Measurements from ENCODE around the gene GTPBP3. TPM values are rescaled to one million over a fixed set of nuclear protein-coding genes. Genes with fewer than 3 reads are reported as not detected.

Gene GTPBP3
- polyA plus RNA-seq, 1 donor (not counting 4 experiments of a cell fraction or from before 2014, with no cell fraction given), result 7.2 TPM

- Histone ChIP-seq H3K9ac (ENCODE audit: control insufficient read depth, extremely low read depth, insufficient read depth, low read length) (no peak overlapping the region), H2AFZ (ENCODE audit: control insufficient read depth, low read length) (no peak overlapping the region), H3K27me3 (ENCODE audit: control insufficient read depth, extremely low read depth, insufficient read depth, low read length) (no peaks in the 10 kb centered on the region), H3K4me3 (ENCODE audit: control insufficient read depth in 2 of 3, extremely low read depth in 1 of 3, insufficient read depth in 2 of 3, low read depth in 1 of 3, low read length in 3 of 3) (no peak overlapping the region), H3K36me3 (ENCODE audit: control insufficient read depth in 2 of 2, extremely low read depth in 1 of 2, insufficient read depth in 2 of 2, low read length in 2 of 2) (peaks cover 0 to 9% of the 10 kb centered on the region in 2 experiments), H3K4me2 (ENCODE audit: control insufficient read depth, extremely low read depth, insufficient read depth, low read depth, low read length) (no peak overlapping the region), H3K79me2 (ENCODE audit: control insufficient read depth, insufficient read depth, low read length) (peaks cover 5% of the 10 kb centered on the region), H4K20me1 (ENCODE audit: control insufficient read depth, extremely low read depth, insufficient read depth, low read length) (no peaks in the 10 kb centered on the region), H3K4me1 (ENCODE audit: control insufficient read depth, extremely low read depth, insufficient read depth, low read length) (peaks cover 9% of the 10 kb centered on the region), H3K9me3 (ENCODE audit: control insufficient read depth, low read depth, low read length) (no peaks in the 10 kb centered on the region), H3K27ac (ENCODE audit: control insufficient read depth, insufficient read depth, low read length) (no peak overlapping the region), H3K9me1 (ENCODE audit: control insufficient read depth, extremely low read depth, insufficient read depth, low read length) (no peaks in the 10 kb centered on the region)
- FAIRE-seq, result no peak
- TF ChIP-seq EZH2 (IDR thresholded peaks at IDR 0.05; ENCODE audit: low read length), result no peak
- TF ChIP-seq, protein P1, sequence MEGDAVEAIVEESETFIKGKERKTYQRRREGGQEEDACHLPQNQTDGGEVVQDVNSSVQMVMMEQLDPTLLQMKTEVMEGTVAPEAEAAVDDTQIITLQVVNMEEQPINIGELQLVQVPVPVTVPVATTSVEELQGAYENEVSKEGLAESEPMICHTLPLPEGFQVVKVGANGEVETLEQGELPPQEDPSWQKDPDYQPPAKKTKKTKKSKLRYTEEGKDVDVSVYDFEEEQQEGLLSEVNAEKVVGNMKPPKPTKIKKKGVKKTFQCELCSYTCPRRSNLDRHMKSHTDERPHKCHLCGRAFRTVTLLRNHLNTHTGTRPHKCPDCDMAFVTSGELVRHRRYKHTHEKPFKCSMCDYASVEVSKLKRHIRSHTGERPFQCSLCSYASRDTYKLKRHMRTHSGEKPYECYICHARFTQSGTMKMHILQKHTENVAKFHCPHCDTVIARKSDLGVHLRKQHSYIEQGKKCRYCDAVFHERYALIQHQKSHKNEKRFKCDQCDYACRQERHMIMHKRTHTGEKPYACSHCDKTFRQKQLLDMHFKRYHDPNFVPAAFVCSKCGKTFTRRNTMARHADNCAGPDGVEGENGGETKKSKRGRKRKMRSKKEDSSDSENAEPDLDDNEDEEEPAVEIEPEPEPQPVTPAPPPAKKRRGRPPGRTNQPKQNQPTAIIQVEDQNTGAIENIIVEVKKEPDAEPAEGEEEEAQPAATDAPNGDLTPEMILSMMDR (optimal IDR thresholded peaks at IDR 0.05 in 1 of 3, IDR thresholded peaks at IDR 0.05 in 1 of 3, conservative IDR thresholded peaks at IDR 0.05 in 1 of 3; ENCODE audit: extremely low read depth in 1 of 3, insufficient read depth in 2 of 3, low read length in 3 of 3), result no peak
- no peak for DNase-seq (ENCODE audit: low read depth, low spot score)
- dilution Hi-C loops (cut with MboI; ENCODE audit: extremely low pct_ligation_motif_present, low sequenced_read_pairs), result no loop called here
These were observed 3.6 kb downstream of the GTPBP3 start for GRCh38 chr19:17340871-17341357.

DNA sequence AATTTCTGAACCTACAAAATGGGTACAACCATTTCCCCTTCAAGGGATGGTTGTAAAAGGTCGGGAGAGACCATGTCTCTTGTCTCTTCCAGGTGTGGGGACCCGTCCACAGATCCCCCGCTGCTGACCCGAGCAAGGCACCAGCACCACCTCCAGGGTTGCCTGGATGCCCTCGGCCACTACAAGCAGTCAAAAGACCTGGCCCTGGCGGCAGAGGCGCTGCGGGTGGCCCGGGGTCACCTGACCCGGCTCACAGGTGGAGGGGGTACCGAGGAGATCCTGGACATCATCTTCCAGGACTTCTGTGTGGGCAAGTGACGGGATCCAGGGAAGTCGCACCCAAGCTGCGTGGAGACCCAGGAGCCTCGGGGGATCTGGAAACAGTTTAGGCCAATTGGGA lies 4.0 kb downstream of the GTPBP3 start:
- no peak for TF ChIP-seq EZH2 (IDR thresholded peaks at IDR 0.05; ENCODE audit: low read length)
- TF ChIP-seq, protein P1 (optimal IDR thresholded peaks at IDR 0.05 in 1 of 3, IDR thresholded peaks at IDR 0.05 in 1 of 3, conservative IDR thresholded peaks at IDR 0.05 in 1 of 3; ENCODE audit: extremely low read depth in 1 of 3, insufficient read depth in 2 of 3, low read length in 3 of 3), result no peak
- Histone ChIP-seq H3K9me1 (ENCODE audit: control insufficient read depth, extremely low read depth, insufficient read depth, low read length) (no peaks in the 10 kb centered on the region), H3K79me2 (ENCODE audit: control insufficient read depth, insufficient read depth, low read length) (peaks cover 5% of the 10 kb centered on the region), H3K36me3 (ENCODE audit: control insufficient read depth in 2 of 2, extremely low read depth in 1 of 2, insufficient read depth in 2 of 2, low read length in 2 of 2) (peaks cover 0 to 9% of the 10 kb centered on the region in 2 experiments), H2AFZ (ENCODE audit: control insufficient read depth, low read length) (no peak overlapping the region), H3K27me3 (ENCODE audit: control insufficient read depth, extremely low read depth, insufficient read depth, low read length) (no peaks in the 10 kb centered on the region), H3K9ac (ENCODE audit: control insufficient read depth, extremely low read depth, insufficient read depth, low read length) (no peak overlapping the region), H3K9me3 (ENCODE audit: control insufficient read depth, low read depth, low read length) (no peaks in the 10 kb centered on the region), H3K4me2 (ENCODE audit: control insufficient read depth, extremely low read depth, insufficient read depth, low read depth, low read length) (no peak overlapping the region), H4K20me1 (ENCODE audit: control insufficient read depth, extremely low read depth, insufficient read depth, low read length) (no peaks in the 10 kb centered on the region), H3K4me1 (ENCODE audit: control insufficient read depth, extremely low read depth, insufficient read depth, low read length) (peaks cover 9% of the 10 kb centered on the region), H3K27ac (ENCODE audit: control insufficient read depth, insufficient read depth, low read length) (no peak overlapping the region), H3K4me3 (ENCODE audit: control insufficient read depth in 2 of 3, extremely low read depth in 1 of 3, insufficient read depth in 2 of 3, low read depth in 1 of 3, low read length in 3 of 3) (no peak overlapping the region)
- dilution Hi-C loops (cut with MboI; ENCODE audit: extremely low pct_ligation_motif_present, low sequenced_read_pairs), result no loop called here
- DNase-seq (ENCODE audit: low read depth, low spot score) (no peak), FAIRE-seq (no peak)
